ENCODE measurements around the gene DAPK1.
"Not testable (repeated sequence)": the region's sequence is repeated elsewhere in the genome, so short reads cannot be mapped to it uniquely, and the experiment has no call there.

DAPK1 gene

DNA sequence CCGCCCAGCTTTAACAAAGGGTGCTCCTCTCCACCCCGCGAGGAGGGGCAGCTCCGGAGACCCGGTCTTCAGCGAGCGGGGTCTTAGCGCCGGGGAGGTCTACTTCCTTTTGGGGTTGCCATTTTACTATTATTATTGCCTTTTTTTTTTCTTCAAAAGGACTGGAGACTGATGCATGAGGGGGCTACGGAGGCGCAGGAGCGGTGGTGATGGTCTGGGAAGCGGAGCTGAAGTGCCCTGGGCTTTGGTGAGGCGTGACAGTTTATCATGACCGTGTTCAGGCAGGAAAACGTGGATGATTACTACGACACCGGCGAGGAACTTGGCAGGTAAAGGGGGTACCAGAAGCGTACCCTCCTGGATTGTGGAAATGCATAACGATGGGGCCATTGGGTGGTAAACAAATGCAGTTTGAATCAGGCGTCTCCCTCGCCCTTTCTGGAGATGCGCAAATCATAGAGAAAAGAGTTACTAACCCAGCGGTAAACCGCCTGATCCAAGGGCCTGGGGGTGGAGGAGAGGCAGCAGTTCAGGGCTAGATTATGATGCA, 1.2 kb downstream of the DAPK1 start:
- no peak for DNase-seq

DNA sequence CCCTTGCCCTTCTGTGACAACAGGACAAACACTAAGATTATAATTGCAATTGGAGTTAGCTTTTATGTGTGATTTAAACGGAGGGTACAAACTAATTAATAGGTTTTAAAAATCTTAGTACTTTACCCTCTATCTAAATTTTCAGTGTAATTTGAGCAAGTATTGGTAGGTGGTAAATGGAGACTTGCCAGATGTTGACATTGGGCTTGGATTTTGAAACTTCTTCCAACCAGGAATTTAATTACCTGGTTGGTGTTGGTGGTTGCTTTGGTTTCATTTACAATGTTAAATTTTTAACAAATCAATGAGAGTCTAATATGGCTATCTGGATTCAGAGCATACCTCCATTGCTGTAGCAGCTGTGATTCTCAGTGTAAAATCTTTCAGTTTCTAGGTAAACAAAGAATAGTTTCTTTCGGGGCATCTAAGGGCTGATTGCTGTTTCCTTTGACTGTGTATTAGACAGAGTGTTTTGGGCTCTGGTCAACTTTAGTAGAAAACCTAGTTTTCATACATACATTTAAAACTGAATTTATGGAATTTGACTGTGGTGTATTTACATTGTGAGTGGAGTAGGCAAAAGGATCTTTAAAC, 1.9 kb downstream of the DAPK1 start:
- no peak for DNase-seq

DNA sequence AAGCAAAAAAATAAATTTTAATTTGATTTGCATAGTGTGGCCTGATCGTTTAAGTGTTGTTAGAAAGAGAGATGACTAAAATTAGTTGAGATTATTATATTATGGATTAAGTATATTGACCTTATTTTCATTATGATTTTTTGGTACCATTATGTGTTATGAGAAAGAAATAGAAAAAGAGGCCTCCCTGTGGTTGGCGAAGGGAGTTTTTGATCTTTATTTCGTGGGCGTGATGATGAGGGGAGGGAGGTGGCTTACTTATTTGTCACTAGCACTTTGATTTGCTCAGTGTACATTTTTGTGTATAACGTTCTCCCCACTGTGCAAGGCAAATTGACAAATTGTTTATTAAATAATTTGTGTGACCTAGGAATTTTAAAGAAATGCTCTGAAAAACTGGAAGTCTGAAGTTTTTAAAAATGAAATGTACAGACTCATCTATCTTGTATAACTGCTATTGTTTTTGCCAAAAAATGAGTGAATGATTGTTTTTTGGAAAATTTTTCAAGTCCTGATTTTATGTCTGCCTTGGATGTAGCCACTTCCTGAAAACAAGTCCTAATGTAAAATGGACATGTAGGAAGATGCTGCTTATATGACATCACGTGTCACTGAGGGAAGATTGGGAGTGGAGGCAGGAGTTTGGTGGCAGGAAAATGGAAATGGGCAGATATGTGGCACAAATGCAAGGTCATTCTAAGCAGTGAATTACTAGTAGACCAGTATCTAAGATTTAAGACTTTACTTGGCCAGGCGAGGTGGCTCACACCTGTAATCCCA, 3.0 kb downstream of the DAPK1 start:
- no peak for DNase-seq

DNA sequence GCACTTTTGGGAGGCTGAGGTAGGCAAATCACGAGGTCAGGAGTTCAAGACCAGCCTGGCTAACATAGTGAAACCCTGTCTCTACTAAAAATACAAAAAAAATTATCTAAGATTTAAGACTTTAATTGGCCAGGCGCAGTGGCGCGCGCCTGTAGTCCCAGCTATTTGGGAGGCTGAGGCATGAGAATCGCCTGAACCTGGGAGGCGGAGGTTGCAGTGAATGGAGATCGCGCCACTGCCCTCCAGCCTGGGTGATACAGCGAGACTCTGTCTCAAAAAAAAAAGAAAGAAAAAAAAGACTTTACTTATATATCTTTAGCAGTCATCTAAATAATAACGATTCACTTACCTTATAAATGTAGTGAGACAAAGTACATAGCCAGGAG, 3.6 kb downstream of the DAPK1 start:
- DNase-seq: not testable (repeated sequence)

DNA sequence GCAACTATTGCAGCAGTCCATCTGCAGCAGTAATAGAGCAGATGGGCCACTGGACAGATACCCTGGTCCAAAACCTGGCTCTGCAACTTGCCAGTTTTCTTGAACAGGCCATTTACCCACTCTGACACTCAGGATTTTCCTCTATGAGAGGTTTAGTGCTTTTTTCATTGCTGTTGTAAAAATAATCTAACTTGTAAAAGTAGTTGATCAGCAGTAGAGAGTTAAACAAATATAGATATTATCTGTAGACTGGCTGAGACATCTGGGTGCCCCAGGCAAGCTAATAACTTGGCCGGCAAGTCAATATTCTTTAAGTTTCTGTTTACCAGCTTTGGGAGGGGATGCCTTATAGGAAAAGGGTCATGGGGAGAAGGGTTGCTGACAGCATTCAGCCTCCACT, 4.1 kb downstream of the DAPK1 start:
- DNase-seq: no peak

DNA sequence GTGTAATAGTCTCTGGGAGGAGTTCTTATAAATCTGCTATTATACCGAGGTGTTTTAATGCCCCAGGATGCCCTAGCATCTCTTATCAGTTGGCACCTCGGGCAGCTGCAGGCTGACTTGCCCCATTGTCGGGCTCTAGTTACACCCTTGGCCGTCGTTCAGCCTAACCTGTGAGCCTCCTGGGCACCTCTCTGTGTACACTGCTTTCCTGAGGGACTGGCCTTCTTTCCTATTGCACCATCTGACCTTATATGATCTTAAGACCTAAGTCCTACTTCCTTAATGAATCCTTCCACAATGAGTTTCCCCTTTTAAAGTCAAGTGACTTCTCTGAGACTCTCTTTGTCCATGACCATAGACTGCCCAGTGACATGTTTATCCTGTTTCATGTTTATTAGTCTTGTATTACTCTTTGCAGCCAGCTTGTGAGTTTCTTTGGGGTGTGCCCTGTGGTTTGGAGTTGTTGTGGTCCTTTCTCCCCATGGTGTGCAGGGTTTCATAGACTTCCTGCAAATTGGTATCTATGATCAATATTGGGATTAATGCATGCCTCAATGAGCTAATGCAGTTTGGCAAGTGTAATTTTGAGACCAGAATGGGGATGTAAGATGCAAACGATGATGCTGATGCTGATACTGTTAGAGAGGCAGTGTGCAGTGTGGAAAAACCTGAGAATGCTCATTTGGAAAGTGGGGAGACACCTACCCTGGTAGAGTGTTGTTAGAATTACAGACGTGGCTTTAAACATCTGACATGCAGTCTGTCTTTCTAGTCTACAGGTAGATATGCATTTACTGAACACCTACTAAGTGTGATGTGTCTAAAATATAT, 4.9 kb downstream of the DAPK1 start:
- no peak for DNase-seq

DNA sequence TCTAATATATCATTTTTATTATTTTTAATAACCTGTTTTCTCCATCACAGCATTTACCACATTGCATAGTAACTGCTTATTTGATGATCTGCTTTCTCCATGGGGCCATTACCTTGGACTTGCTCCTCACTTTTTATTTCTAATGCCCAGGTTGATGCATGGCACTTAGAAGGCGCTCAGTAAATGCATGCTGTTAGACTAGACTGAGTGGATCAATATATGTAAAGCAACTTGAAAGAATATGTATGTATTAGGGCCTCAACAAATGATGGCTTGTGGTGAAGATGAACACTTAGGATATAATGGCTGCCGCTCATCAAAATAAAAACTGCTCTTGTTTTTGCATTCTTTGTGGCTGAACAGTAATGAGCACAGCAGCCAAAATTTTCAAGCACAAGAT, 5.8 kb downstream of the DAPK1 start:
- no peak for DNase-seq

DNA sequence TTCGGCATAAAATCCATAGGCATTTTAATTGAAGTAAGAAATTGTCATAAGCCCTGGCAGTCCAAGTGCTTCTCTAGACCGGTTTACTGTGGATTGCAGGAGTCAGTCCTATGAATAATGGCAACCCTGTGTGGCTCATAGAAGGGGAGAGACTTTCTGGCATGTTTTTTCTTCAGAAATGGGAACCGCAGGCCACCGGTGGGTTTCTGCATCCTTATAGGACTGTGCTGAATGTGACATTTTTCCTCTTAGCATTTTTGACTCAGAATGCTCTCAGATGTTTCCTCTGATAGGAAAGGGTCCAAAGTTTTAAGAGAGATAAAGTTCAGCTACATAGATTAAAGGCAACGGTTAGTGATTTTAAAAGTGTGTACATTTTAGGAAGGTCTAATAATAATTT, 6.3 kb downstream of the DAPK1 start:
- no peak for DNase-seq

DNA sequence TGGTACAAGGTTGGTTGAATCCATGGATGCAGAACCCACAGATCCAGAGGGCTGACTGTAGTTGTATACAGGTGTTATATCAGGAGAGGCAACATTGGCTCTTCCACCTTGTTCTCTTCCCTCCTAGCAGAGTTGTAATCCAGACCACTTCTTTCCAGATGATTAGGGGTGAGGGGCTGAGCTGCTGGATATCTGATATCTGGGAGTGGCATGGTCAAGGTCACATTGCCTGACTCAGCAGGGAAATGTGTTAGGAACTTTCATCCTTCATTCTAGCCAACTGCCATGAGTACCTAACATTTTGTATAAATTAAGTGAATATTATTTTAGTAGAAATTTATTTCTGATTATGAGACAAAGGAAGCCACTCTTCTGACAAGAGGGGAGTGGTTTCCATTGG, 7.3 kb downstream of the DAPK1 start:
- no peak for DNase-seq

DNA sequence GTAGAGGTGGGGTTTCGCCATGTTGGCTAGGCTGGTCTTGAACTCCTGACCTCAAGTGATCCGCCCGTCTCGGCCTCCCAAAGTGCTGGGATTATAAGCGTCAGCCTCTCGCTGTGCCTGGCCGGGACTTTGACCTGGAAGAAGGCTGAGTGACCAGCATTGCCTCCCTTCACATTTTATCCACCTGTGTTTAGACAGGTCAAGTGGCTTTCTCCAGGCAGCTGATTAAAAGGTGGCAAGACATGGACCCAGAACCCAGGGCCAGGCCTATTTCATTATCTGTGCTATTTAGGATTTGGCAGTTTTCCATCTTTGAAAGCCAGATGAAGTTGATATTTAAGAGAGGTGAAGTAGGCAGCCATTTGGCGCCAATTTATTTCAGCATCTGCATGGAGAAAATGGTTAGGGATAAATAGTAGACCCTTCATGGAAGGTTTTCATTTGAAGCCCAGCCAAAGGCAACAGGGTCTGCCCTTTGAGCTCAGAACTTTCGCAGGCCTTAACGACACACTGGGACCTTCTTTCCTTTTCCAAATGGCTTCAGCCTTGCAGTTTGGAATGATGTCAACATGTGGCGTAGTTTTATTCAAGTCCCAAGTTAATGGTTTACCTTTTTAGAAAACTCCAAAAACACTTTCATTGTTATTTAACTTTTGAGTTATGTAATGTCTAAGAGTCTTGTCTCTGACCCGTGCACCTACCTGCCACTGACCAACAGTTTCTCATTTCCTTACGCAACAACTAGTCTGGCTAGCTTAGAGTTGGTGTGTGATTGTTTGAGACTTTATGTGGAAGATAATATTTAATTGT, 8.4 kb downstream of the DAPK1 start:
- DNase-seq: no peak

DNA sequence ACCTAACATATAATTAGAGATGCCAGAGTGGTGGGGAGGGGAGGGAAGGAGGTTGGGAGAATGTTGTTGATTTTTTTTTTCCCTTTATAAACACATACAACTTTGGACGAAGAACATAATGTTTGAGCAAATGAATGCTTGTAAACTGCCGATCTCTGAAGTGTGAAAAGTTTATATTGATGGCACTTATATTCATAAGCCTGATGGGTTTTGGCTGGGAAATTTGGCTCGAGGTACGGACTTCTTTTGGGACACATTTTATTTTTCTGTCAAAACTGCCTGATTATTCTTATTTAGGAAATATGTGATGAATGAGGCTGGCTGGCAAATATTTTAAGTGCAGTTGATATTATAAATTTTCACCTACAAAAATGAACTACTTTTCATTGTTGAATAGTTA, 9.9 kb downstream of the DAPK1 start:
- DNase-seq: no peak

DNA sequence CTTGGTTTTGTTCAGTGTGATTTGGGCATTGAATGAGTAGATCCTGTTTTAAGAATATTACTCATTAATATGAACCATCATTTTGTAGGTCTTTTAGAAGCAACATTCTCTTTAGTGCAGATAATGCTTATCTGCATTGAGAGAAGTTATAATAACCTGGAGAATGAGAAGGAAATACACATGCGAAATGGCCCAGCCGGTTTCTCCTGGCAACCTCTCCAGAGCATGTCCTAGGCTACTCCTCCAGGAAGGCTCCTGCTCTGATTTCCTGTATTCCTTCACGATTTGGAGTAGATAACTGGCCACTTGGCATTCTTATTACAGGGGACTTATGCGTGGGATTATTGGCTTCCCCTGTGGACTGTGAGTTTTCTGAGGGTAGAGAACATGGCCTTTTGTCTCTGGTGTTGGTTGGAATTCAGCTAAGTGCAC, 12.6 kb downstream of the DAPK1 start:
- no peak for DNase-seq

DNA sequence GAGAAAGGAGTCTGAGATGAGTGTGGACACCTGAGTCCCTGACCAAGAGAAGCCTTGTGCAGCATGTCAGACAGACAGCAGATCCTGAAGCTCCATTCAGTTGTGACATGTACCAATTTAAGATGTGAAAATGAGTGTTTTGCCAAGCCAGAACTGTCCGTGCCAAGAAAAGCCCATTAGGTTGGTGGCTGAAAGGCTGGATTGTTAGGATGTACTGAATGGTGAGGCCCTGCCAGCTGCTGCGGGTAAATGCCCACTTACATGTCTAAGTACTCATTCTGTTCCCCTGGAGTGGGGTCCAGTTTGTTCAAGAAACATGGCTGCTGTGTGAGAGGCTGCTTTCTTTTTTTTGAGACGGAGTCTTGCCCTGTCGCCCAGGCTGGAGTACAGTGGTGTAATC, 14.6 kb downstream of the DAPK1 start:
- DNase-seq: no peak

DNA sequence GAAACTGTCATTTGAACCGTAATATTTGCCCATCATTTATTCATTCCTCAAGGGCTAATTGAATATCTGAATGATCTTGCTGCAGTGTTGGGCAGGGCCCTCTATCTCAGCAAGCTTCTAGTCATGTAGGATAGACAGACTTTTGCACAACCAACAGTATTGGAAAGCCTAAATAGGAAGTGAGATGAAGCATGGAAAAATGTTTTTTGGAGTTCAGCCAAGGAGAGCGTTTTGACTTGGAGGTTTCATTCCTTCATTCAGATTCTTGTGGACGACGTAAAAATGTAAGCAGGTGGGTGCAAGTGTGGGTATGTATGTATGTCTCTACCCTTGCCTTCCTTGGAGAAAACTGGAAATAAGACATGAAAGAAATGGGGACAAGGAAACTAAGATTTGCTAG, 15.5 kb downstream of the DAPK1 start:
- no peak for DNase-seq

DNA sequence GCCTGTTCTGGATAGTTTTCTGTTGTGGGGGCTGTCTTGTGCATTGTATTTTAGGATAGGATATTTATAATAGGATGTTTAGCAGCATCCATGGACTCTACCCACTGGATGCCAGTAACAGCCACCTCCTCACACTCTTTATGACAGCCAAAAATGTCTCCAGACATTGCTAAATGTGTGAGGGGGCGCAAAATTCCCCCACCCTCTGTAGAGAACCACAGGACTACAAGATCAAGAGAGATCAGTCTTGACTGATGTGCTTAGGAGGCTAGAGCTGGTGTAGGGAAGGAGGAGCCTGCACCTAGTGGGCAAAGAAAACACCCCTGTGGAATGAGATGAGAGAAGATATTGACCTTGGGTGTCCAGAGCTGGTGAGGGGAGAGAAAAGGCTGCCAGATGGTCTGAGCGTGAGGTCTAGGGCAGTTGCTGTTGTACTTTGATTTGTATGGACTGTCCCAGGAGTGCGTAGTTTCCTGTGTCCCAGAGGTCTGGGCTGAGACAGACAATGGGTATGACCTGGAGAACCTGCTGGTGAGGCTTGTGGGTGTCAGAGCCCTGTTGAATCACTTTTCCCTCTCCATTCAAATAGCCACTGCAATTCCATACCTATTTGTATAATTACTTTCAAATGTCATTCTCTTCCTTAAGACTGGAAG, 16.3 kb downstream of the DAPK1 start:
- DNase-seq: no peak

DNA sequence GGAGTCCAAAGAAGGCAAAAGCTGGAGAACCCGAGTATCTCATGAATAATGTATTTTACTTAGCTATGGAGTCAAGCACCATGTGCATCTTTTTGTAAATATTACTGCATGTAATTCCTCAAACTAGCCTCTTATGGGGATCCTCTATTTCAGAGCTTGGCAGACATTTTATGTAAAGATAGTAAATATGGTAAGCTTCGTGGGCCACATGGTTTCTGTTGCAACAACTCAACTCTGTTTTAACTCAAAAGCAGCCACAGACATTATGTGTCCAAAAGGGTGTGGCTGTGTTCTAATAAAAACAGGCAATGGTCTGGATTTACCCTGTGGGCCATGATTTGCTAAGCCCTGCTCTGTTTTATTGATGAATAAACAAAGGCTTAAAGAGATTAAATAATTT, 17.3 kb downstream of the DAPK1 start:
- DNase-seq: no peak

DNA sequence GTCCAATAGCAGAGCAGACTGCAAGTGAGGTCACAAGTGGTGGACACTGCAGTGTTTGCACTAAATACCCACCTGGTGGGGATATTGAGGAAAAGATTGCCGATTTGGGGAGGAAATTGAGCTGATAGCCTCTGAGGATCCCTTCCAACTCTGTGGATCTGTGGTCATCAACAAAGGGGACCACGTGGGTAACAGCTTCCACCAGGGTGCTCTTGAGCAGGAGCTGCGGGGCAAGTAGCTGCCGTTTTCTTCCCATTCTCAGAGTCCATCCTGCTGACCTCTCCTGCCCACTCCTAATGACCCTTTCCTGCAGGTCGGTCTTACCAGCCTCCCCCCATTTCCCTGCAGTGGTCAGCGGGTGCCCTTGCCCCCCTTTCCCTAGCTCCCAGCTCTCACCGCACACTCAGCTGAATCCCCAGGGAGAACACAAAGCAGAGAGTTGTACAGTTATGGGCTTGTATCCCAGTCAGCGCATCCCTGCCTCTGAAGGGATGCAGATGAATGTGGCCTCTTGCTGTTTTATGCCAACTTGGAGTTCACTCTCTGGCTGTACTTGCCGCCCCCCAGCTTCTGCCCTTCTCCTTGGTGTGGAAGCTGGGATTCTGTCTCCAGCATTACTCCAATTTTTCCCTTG, 18.0 kb downstream of the DAPK1 start:
- DNase-seq: no peak

DNA sequence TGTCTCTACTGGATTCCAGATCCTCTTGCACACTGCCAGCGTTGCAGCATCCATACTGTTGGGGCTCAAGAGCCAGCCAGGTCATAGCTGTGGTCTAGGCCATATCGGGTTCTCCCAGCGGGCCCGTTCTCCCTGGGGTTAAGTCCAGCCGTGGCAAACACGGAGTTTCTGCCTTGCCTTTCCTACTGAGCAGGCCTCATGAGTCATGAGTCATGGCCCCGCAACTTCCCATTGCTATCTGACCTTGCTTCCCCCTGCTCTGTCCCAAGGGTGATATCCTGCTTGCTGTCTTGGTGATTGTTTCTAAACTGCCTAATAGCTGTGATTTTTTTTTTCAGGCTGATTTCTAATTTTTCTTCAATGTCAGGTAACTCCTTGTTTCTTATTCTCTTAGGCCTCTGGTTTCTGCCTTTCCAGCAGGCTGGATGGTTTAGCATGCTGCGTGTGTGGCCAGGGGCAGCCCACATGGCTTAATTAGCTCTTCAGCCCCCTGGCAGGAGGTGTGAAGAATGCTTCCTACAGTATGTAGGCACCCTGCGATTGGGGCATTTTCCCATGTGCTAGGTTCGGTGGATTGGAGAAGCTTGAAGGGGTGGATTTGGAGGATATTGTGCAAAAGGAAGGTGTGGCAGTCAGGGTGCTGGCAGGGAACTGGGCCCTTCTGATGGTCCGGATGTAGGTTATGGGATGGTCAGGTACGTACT, 18.7 kb downstream of the DAPK1 start:
- no peak for DNase-seq

DNA sequence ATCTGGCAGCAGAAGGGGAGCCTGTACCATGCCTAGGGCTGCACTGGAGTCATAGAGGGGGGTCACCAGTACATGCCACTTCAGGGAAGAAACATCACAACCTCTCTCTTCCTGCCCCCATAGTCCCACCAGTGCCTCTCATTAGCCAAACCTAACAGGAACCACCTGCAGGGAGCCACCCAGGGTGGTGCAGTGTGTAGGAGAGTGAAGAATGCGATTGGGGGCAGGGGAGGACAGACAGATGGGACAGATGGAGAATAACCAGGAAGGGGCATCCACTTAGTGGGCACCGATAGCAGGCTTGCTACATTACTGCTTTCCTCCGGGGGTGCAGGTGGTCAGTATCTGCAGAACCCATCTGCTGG, 19.2 kb downstream of the DAPK1 start:
- no peak for DNase-seq

DNA sequence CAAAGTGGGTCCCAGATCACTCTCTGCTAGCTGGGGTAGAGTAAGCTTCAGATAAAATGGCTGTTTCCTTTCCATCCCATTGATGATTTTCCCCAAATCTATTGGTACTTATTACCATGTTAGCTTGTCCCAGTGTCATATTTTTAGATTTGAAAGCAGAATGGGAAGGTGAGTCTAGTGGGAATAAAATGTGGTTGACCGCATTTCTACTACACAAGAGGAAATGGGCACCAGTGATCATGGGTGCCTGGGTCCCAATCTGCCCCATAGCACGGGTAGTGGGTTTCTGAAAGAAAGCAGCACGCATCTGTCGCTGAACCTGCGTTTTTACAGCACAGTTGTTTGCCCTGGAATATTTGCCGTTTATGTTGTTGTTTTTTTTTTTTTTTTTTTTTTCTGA, 20.1 kb downstream of the DAPK1 start:
- no peak for DNase-seq

DNA sequence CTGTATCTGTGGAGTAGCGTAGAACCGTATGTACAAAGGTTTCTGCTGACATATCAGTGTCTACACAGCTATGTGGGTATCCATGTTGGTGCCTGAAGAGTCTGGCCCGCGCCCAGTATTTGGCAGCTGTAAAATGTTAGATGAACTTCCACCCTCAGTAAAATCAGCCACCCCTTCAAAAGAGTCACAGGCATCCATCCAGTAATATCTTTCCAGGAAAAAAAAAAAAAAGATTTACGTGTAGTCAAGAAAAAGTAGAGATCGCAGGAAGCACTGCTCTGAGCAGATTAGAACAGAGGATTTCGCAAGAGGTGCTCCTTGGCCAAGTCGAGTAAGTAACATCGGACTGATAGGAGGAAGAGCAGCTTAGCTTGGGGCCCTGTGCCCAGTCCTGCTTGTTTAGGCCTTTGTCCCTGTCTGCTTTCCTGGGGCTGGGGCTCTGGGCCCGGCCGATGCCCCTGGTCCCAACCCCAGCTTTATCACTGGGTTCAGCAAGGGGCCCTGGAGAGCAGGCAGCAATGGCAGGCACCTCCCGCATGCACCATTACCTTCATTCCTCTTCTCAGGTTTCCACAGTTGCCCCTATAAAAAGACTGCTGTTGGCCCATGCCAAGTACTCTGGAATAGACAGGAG, 21.2 kb downstream of the DAPK1 start:
- no peak for DNase-seq

Measured in NCI-H1930 (cell line).